Cardiac septum (tissue), 1 donor: ENCODE results near the gene PIP4K2B. TPM values are rescaled to one million over a fixed set of nuclear protein-coding genes. Genes with fewer than 3 reads are reported as not detected.

Source experiments
- DNase-seq: peaks from one replicate; pipeline ENCODE4 v3.0.0-alpha.2; 2020; ENCODE audit warnings: low spot score
- intact Hi-C: fragments of 100-400 bp; cut with DNase I; formaldehyde crosslinking; loops from one replicate; pipeline ENCODE4 v1.14.0; 2022
- total RNA-seq: library from RNA; stranded (reverse); fragmentation: NEBNext Ultra II Directional; extraction: Animal tissue kit (Norgen Biotek cat#: 25700); gene quantifications from one replicate; pipeline ENCODE4 v1.2.1, GENCODE V29; 2021
- donor health status: DM: no; HTN: no; CAD: no.

PIP4K2B gene
- total RNA-seq, 1 donor from 2014 or later, result 48.4 TPM

DNA sequence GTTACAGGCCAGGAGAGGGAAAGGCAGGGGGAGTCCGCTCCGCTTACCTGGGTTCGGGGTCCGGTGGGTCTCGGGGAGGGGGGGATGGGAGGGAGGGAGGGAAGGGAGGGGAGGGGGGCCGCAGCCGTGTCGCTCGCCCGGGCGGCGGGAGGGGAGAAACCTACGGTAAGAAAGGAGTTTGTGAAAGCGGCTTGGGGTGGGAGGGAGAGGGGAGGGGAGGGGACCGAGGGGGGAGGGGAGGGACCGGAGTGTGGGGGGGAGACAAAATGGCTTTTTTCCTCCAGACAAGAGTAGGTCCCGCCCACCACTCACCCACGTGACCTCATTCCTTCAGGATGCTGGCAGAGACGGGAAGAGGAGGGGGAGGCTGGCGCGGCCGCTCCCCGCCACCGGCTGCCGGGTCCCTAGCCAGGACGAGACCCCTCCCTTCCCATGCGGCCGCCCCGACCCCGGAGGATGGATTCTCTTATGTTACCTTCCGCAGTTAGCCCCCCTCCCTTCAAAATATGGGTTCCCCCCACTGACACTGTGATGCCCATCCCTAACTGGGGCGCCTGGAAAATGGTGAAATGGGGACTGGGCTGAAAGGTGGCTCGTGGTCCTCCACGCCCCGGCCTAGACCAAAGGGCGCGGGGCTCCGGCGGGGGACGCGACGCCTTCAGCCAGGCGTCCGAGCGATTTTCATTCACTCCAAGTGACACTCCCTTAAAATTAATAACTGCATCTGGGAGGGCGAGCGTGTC, 51.0 kb downstream of the PIP4K2B start, which contains the start of gene PCGF2:
Gene PCGF2, minus strand, starts transcription at position 188 of the 743 bp plus-strand sequence. CDS start 7,934 bp downstream, outside the sequence.
- intact Hi-C loops, result loop anchor here (5.0 kb wide), 1 partner anchor 296 kb away; no protein-coding TSS in a partner anchor
- peak; percentile 93 for DNase-seq

- DNase-seq, result no peak
- intact Hi-C loops, result loop anchor here (5.0 kb wide), 1 partner anchor 295 kb away; no protein-coding TSS in a partner anchor
These were observed 51.8 kb downstream of the PIP4K2B start for GRCh38 chr17:38747463-38748148.

- DNase-seq, result no peak
- intact Hi-C loops, result loop anchor here (5.0 kb wide), 1 partner anchor 295 kb away; no protein-coding TSS in a partner anchor
These were observed 52.4 kb downstream of the PIP4K2B start for GRCh38 chr17:38746849-38747462.

- no peak for DNase-seq
These were observed 53.1 kb downstream of the PIP4K2B start for GRCh38 chr17:38746004-38746848.

DNA sequence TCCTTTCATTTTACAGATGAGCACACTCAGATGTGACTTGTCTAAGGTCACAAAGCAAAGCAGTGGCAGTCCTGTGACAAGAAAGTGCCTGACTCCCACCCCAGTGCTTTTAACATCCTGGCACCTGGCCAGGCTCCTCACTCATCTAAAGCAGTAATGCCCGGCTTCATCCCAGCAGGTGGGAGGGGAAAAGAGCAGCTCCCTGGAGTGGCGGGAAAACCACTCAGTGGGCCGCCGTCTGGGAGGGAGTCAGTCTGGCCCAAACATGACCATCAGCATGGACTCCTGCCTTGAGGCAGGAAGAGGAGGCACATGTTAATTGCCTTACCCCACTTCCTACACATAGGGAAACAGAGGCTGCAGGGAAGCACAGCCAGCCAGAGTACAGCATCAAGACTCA, 53.8 kb downstream of the PIP4K2B start:
- DNase-seq, result no peak
- intact Hi-C loops, result loop anchor here (5.0 kb wide), 1 partner anchor 293 kb away; no protein-coding TSS in a partner anchor

More at GRCh38 chr17:38746004-38746848, 53.1 kb downstream of the PIP4K2B start:
- intact Hi-C loops, result loop anchor here (5.0 kb wide), 1 partner anchor 294 kb away; no protein-coding TSS in a partner anchor

DNA sequence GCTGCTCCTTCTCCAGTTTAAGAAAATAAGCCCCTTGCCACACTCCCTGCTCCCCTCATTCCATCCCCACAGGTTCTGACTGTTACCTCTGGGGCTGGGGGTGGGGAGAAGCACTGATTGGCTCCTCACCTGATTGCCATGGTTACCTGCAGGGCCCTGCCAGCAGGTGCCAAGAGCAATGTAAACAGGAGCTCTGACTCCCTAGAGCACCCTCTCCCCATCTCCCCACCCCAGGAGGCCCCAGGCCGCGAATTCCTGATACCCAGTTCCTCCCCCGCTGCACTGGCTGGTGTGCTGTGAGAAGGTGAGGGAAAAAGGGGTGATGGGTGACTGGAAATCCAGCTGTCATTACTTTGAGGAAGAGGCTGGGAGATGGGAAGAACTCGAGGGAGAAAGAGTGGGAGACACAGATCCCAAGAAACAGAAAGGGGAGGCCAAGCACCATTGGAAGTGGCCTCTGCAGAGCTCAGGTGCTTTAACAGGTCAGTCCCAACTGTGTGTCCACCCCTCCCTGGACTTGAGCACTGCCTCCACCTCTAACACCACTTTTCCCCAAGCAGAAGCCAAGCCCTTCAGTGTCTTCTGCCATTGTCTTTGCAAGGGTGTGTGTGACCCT, 55.7 kb downstream of the PIP4K2B start:
- intact Hi-C loops, result no loop called here
- no peak for DNase-seq

GRCh38 chr17:38742411-38743308, 56.7 kb downstream of the PIP4K2B start:
- intact Hi-C loops, result no loop called here

GRCh38 chr17:38741921-38742410, 57.4 kb downstream of the PIP4K2B start:
- intact Hi-C loops, result no loop called here

More at GRCh38 chr17:38742411-38743308, 56.7 kb downstream of the PIP4K2B start:
- no peak for DNase-seq

DNA sequence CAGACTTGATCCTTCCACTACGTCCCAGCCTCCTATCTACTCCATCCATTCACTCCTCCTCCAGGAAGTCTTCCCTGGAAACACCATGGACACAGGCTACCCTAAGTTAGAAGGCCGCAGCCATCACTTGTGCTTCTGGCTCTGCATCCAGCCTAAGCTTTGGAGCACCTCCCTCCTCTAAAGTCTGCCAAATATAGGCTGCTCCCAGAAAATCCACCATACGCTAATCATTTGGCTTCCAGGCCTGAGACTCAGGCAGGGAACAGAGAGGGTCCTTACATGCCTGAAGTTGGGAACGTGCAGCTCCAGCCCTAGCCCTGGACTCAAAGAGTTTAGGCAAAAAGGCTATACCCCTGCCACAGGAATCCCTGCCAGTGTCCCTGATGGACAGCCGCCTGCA, 57.9 kb downstream of the PIP4K2B start:
- no peak for DNase-seq
- intact Hi-C loops, result no loop called here

More at GRCh38 chr17:38741921-38742410, 57.4 kb downstream of the PIP4K2B start:
- no peak for DNase-seq

DNA sequence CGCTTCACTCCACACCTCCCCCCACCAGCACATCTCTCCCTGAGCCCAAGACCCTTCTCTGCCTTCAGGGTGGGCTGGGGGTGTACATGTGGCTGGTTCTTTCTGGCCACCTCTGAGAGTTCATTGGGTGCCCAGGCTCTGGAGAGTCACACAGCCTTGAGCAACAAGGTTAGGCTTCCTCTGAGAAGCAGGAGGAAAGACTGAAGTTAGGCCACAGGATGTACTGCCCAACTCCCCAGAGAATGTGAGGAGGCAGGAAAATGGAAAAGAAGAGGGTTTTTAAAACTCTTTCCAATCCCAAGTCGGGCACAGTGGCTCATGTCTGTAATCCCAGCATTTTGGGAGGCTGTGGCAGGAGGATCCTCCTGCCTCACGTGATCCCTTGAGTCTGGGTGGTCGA, 58.5 kb downstream of the PIP4K2B start:
- DNase-seq, result no peak
- intact Hi-C loops, result no loop called here

- intact Hi-C loops, result no loop called here
- no peak for DNase-seq
These were observed 59.3 kb downstream of the PIP4K2B start for GRCh38 chr17:38740044-38740443.

DNA sequence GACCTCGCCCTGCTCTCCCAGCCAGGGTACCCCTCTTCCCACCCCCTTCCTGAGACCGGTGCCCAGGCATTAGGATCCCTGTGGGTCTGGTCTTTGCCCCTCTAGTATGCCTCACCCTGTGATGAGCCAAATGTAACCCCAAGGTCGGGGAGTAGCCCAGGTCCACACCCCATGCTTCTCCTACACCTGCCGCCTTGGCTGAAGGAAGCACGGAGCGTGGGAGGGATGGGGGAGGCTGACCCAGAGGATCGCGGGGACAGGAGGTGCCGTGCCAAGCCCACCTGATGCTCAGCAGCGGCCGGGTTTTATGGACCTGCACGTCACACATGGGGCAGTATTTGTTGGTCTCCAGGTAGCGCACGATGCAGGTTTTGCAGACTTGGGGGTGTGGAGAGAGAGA, 60.1 kb downstream of the PIP4K2B start:
- intact Hi-C loops, result loop anchor here (10.0 kb wide), 1 partner anchor 415 kb away; the partner anchor contains the start of gene PLXDC1
- no peak for DNase-seq

DNA sequence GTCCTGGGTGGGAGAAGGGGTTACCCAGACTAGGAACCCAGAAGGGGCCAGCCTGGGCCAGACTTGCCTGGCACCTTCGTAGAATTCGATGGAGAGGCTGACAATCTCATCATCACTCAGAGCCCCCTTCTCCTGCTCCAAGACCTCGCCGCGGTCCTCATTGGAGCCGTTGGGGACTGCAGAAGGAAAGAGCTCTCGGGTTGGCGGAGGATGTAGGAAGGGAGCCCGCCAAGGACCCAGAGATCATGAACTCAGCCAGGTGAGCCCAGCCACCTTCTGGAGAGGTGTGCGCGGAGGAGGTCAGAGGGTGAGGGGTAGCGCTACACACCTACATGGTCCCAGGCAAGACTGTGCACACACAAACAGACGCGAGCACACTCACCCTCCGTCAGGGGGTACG, 60.7 kb downstream of the PIP4K2B start:
- intact Hi-C loops, result loop anchor here (10.0 kb wide), 1 partner anchor 416 kb away; the partner anchor contains the start of gene PLXDC1
- DNase-seq, result no peak

DNA sequence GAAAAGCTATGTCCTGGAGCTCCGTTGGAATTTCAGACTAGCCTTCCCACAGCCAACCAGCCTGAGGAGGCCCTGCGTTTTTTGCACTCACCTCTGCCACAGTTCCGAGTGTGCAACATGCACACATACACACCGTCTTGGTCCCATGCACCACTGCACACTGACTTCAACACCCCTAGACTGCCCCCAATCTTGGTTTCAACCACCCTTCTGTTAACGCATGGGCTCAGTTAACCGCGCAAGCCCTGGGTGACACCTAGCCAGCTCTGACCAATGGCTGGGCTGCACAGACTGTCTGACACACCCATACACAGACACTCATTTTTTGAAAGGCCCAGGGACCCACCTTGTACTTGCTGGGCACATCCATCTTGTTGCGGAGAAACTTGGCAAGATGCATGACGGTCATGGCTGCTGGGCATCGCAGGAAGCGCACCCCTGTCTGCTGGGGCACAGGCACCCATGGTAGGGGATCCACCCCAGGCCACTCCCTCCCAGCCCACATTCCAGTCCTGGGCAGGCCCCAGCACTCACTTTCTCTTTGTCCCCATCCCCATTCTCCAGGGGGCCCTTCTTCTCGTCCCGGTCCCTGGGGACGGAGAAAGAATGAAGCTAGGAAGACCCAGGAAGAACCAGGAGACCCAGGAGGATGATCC, 61.2 kb downstream of the PIP4K2B start:
- intact Hi-C loops, result loop anchor here (10.0 kb wide), 1 partner anchor 417 kb away; the partner anchor contains the start of gene PLXDC1
- no peak for DNase-seq

GRCh38 chr17:38735161-38735997, 64.0 kb downstream of the PIP4K2B start:
- DNase-seq, result peak; percentile 86
- intact Hi-C loops, result loop anchor here (1.0 to 10.0 kb wide), 2 partner anchors 58 to 419 kb away; partner anchors contain the start of gene PLXDC1
